Measurements from ENCODE around the gene TBC1D1.

The TBC1D1 gene

DNA sequence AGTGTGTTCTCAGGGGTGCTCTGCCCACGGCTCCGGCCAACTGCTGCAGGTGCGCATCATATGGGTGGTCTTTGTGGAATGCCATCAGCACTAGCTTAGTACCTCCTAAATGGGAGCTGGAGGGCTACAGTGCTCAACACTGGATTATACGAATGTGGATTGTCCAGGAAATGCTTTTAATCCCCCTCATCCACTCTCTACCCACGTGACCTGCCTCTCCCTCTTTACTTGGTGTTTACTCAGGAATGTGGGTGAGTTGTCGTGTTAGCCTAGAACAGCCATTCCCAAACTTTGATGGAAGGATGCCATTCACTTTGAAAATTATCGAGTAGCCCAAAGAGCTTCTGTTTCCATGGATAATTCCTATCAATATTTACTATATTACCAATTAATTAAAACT, 220.1 kb downstream of the TBC1D1 start:
- peaks cover 0 to 22% of the 10 kb centered on the region in 2 experiments; a peak in 1 of 3 replicates for H3K36me3 ChIP-seq (ENCODE audit: control insufficient read depth in 2 of 2, insufficient read depth in 1 of 2, low read length in 2 of 2)
- ChIA-PET POLR2A (no interaction called here), CTCF (interaction anchor here (1.8 kb wide), 1 partner anchor 16 kb away, joined by 4 read pairs; no protein-coding TSS in a partner anchor)
- peaks cover 2% of the 10 kb centered on the region; the same call in 1 of the 2 replicates for H3K4me1 ChIP-seq (ENCODE audit: control insufficient read depth, insufficient read depth, low read length)
- H3K4me3 ChIP-seq (ENCODE audit: low read depth, low read length) = no peak overlapping the region
- H3K27ac ChIP-seq (ENCODE audit: extremely low read depth, low read depth, low read length) = no peak overlapping the region
- TF ChIP-seq ZFHX2 (tag by site-specific recombination; conservative IDR thresholded peaks at IDR 0.05) (no peak), GLI2 (tag by site-specific recombination; IDR thresholded peaks at IDR 0.05; ENCODE audit: borderline replicate concordance, low read depth) (no peak), MYNN (tag by site-specific recombination; IDR thresholded peaks at IDR 0.05; ENCODE audit: borderline replicate concordance) (no peak), ZNF311 (tag by site-specific recombination; IDR thresholded peaks at IDR 0.05; ENCODE audit: borderline replicate concordance) (no peak), ZNF843 (tag by site-specific recombination; IDR thresholded peaks at IDR 0.05) (no peak), PRDM1 (tag by site-specific recombination; IDR thresholded peaks at IDR 0.05) (no peak), ZNF521 (tag by site-specific recombination; IDR thresholded peaks at IDR 0.05) (no peak), ZNF623 (tag by site-specific recombination; IDR thresholded peaks at IDR 0.05) (no peak), ZNF510 (tag by site-specific recombination; IDR thresholded peaks at IDR 0.05; ENCODE audit: insufficient replicate concordance) (no peak), ZNF433 (tag by site-specific recombination; IDR thresholded peaks at IDR 0.05; ENCODE audit: low read depth) (no peak), RBAK (tag by site-specific recombination; IDR thresholded peaks at IDR 0.05) (no peak), ZNF146 (tag by site-specific recombination; IDR thresholded peaks at IDR 0.05) (no peak)
- TF ChIP-seq, protein P1, sequence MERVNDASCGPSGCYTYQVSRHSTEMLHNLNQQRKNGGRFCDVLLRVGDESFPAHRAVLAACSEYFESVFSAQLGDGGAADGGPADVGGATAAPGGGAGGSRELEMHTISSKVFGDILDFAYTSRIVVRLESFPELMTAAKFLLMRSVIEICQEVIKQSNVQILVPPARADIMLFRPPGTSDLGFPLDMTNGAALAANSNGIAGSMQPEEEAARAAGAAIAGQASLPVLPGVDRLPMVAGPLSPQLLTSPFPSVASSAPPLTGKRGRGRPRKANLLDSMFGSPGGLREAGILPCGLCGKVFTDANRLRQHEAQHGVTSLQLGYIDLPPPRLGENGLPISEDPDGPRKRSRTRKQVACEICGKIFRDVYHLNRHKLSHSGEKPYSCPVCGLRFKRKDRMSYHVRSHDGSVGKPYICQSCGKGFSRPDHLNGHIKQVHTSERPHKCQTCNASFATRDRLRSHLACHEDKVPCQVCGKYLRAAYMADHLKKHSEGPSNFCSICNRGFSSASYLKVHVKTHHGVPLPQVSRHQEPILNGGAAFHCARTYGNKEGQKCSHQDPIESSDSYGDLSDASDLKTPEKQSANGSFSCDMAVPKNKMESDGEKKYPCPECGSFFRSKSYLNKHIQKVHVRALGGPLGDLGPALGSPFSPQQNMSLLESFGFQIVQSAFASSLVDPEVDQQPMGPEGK (tag by site-specific recombination; IDR thresholded peaks at IDR 0.05) = no peak
- TF ChIP-seq, protein P2, sequence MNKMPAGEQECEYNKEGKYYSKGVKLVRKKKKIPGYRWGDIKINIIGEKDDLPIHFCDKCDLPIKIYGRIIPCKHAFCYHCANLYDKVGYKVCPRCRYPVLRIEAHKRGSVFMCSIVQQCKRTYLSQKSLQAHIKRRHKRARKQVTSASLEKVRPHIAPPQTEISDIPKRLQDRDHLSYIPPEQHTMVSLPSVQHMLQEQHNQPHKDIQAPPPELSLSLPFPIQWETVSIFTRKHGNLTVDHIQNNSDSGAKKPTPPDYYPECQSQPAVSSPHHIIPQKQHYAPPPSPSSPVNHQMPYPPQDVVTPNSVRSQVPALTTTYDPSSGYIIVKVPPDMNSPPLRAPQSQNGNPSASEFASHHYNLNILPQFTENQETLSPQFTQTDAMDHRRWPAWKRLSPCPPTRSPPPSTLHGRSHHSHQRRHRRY (tag by site-specific recombination; IDR thresholded peaks at IDR 0.05) = no peak
- TF ChIP-seq, protein P3, sequence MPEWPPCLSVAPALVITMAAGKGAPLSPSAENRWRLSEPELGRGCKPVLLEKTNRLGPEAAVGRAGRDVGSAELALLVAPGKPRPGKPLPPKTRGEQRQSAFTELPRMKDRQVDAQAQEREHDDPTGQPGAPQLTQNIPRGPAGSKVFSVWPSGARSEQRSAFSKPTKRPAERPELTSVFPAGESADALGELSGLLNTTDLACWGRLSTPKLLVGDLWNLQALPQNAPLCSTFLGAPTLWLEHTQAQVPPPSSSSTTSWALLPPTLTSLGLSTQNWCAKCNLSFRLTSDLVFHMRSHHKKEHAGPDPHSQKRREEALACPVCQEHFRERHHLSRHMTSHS (tag by site-specific recombination; IDR thresholded peaks at IDR 0.05) = no peak
- TF ChIP-seq, protein P4, sequence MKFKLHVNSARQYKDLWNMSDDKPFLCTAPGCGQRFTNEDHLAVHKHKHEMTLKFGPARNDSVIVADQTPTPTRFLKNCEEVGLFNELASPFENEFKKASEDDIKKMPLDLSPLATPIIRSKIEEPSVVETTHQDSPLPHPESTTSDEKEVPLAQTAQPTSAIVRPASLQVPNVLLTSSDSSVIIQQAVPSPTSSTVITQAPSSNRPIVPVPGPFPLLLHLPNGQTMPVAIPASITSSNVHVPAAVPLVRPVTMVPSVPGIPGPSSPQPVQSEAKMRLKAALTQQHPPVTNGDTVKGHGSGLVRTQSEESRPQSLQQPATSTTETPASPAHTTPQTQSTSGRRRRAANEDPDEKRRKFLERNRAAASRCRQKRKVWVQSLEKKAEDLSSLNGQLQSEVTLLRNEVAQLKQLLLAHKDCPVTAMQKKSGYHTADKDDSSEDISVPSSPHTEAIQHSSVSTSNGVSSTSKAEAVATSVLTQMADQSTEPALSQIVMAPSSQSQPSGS (tag by site-specific recombination; IDR thresholded peaks at IDR 0.05; ENCODE audit: low read depth) = no peak
- H3K9me3 ChIP-seq (ENCODE audit: control insufficient read depth, insufficient read depth, low read depth, low read length) = no peaks in the 10 kb centered on the region

DNA sequence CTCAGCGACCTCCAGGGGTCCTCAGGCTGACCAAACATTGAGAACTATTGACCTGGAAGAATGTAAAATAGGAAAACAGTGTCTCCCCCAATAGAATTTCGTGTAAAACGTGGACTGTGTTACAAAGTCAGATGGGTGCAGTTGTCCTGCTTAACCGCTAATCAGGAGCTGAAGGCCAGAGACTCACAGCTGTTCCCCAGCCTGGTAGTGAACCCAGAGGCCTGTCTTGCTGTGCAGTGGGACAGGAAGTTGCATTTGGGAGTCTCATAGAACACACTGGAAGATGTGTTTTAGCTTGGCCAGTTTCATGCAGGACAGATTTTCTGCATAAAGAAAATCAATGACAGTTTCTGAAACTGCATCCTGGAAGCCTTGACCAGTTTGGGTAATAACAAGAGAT, 220.8 kb downstream of the TBC1D1 start:
- no peak overlapping the region for H3K27ac ChIP-seq (ENCODE audit: extremely low read depth, low read depth, low read length)
- POLR2A ChIA-PET = no interaction called here
- peaks cover 2% of the 10 kb centered on the region; the same call in 1 of the 2 replicates for H3K4me1 ChIP-seq (ENCODE audit: control insufficient read depth, insufficient read depth, low read length)
- no peak for TF ChIP-seq SALL2 (tag by site-specific recombination; IDR thresholded peaks at IDR 0.05; ENCODE audit: borderline replicate concordance)
- TF ChIP-seq SP2 (tag by site-specific recombination; IDR thresholded peaks at IDR 0.05) = no peak
- no peak for TF ChIP-seq MEIS1 (CRISPR knock-in tag; IDR thresholded peaks at IDR 0.05; ENCODE audit: borderline replicate concordance)
- no peak for TF ChIP-seq ZSCAN30 (tag by site-specific recombination; IDR thresholded peaks at IDR 0.05)
- TF ChIP-seq SETDB1 (IDR thresholded peaks at IDR 0.05; ENCODE audit: insufficient read length, low read length) = no peak
- TF ChIP-seq ZNF2 (tag by site-specific recombination; IDR thresholded peaks at IDR 0.05) = no peak
- TF ChIP-seq ZNF544 (tag by site-specific recombination; IDR thresholded peaks at IDR 0.05) = no peak
- TF ChIP-seq, protein P5, sequence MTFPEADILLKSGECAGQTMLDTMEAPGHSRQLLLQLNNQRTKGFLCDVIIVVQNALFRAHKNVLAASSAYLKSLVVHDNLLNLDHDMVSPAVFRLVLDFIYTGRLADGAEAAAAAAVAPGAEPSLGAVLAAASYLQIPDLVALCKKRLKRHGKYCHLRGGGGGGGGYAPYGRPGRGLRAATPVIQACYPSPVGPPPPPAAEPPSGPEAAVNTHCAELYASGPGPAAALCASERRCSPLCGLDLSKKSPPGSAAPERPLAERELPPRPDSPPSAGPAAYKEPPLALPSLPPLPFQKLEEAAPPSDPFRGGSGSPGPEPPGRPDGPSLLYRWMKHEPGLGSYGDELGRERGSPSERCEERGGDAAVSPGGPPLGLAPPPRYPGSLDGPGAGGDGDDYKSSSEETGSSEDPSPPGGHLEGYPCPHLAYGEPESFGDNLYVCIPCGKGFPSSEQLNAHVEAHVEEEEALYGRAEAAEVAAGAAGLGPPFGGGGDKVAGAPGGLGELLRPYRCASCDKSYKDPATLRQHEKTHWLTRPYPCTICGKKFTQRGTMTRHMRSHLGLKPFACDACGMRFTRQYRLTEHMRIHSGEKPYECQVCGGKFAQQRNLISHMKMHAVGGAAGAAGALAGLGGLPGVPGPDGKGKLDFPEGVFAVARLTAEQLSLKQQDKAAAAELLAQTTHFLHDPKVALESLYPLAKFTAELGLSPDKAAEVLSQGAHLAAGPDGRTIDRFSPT (tag by site-specific recombination; IDR thresholded peaks at IDR 0.05) = no peak
- TF ChIP-seq HOXA7 (CRISPR knock-in tag; IDR thresholded peaks at IDR 0.05; ENCODE audit: borderline replicate concordance) = no peak
- TF ChIP-seq, protein P1 (tag by site-specific recombination; IDR thresholded peaks at IDR 0.05) = no peak
- no peak for TF ChIP-seq SCRT2 (tag by site-specific recombination; IDR thresholded peaks at IDR 0.05)

More for the DNA sequence above, 220.8 kb downstream of the TBC1D1 start:
- Histone ChIP-seq H3K9me3 (ENCODE audit: control insufficient read depth, insufficient read depth, low read depth, low read length) (no peaks in the 10 kb centered on the region), H3K36me3 (ENCODE audit: control insufficient read depth in 2 of 2, insufficient read depth in 1 of 2, low read length in 2 of 2) (peaks cover 0 to 22% of the 10 kb centered on the region in 2 experiments; a peak in 1 of 3 replicates), H3K4me3 (ENCODE audit: low read depth, low read length) (no peak overlapping the region)
- CTCF ChIA-PET = interaction anchor here (1.8 kb wide), 1 partner anchor 17 kb away, joined by 4 read pairs; no protein-coding TSS in a partner anchor
